ENCODE results near the gene TMEM62. TPM values are rescaled to one million over a fixed set of nuclear protein-coding genes. Genes with fewer than 3 reads are reported as not detected.
"Not testable (repeated sequence)": the region's sequence is repeated elsewhere in the genome, so short reads cannot be mapped to it uniquely, and the experiment has no call there.

The TMEM62 gene
- polyA plus RNA-seq, 3 donors = 11.1 to 18.7 (median 16.2) TPM

GRCh38 chr15:43118286-43118685, 15.1 kb upstream of the TMEM62 start:
- DNase-seq = no peak

GRCh38 chr15:43118829-43119228, 14.6 kb upstream of the TMEM62 start:
- DNase-seq = no peak

- DNase-seq = no peak
These were observed 11.5 kb upstream of the TMEM62 start for GRCh38 chr15:43121863-43122262.

- DNase-seq = no peak
These were observed 8.2 kb upstream of the TMEM62 start for GRCh38 chr15:43125100-43125661.

- DNase-seq = no peak
These were observed 7.0 kb upstream of the TMEM62 start for GRCh38 chr15:43126356-43126755.

- DNase-seq = peak; percentile 41
These were observed 5.6 kb upstream of the TMEM62 start for GRCh38 chr15:43127752-43128151.

- not testable (repeated sequence) for DNase-seq
These were observed 5.0 kb upstream of the TMEM62 start for GRCh38 chr15:43128174-43128979.

GRCh38 chr15:43128980-43129335, 4.4 kb upstream of the TMEM62 start:
- DNase-seq = no peak

- no peak for DNase-seq
These were observed 456 bp upstream of the TMEM62 start for GRCh38 chr15:43132830-43133429.

- no peak for DNase-seq
These were observed 810 bp downstream of the TMEM62 start for GRCh38 chr15:43134157-43134635.

- no peak for DNase-seq
These were observed 2.0 kb downstream of the TMEM62 start for GRCh38 chr15:43135351-43135750.

- no peak for DNase-seq
These were observed 10.0 kb downstream of the TMEM62 start for GRCh38 chr15:43143203-43143941.

- no peak for DNase-seq
These were observed 11.1 kb downstream of the TMEM62 start for GRCh38 chr15:43144512-43144911.

GRCh38 chr15:43146184-43146583, 12.8 kb downstream of the TMEM62 start:
- no peak for DNase-seq

GRCh38 chr15:43150191-43150929, 17.0 kb downstream of the TMEM62 start:
- DNase-seq = no peak

GRCh38 chr15:43151688-43152087, 18.3 kb downstream of the TMEM62 start:
- no peak for DNase-seq

GRCh38 chr15:43153269-43153668, 19.9 kb downstream of the TMEM62 start:
- no peak for DNase-seq

- no peak for DNase-seq
These were observed 32.5 kb downstream of the TMEM62 start for GRCh38 chr15:43165801-43166325.

- DNase-seq = not testable (repeated sequence)
These were observed 33.9 kb downstream of the TMEM62 start for GRCh38 chr15:43167261-43167660.

- DNase-seq = no peak
These were observed 35.1 kb downstream of the TMEM62 start for GRCh38 chr15:43168192-43169107.
